WERI-Rb-1 (cell line): ENCODE results near the gene MTHFD2.

ENCODE experiments used
- DNase-seq: peaks from one replicate; pipeline ENCODE4 v3.0.0-alpha.2; 2020
- H3K27ac ChIP-seq: fragments of 250-450 bp; sonication (Bioruptor Pico); 2 replicates; pipeline ENCODE4 v1.5.1; 2020; ENCODE audit warnings: mild to moderate bottlenecking, moderate library complexity
- H3K27me3 ChIP-seq: fragments of 250-450 bp; sonication (Bioruptor Pico); 2 replicates; pipeline ENCODE4 v1.5.1; 2021; ENCODE audit warnings: mild to moderate bottlenecking, low read depth, moderate library complexity; ENCODE audit not compliant: insufficient read depth, severe bottlenecking
- H3K36me3 ChIP-seq: fragments of 250-450 bp; sonication (Bioruptor Pico); 2 replicates; pipeline ENCODE4 v1.5.1; 2020; ENCODE audit warnings: mild to moderate bottlenecking, moderate library complexity
- H3K4me3 ChIP-seq: 2 replicates; pipeline ENCODE4 v1.5.1; 2011; ENCODE audit warnings: low read depth, mild to moderate bottlenecking, control low read depth, low read length
- H3K9me3 ChIP-seq: fragments of 250-450 bp; sonication (Bioruptor Pico); 2 replicates; pipeline ENCODE4 v1.5.1; 2021; ENCODE audit warnings: mild to moderate bottlenecking, moderate library complexity; ENCODE audit not compliant: severe bottlenecking
- TF ChIP-seq, protein P1 (sequence below): IDR thresholded peaks from 2 replicates; pipeline ENCODE4 v1.5.1; 2011; ENCODE audit warnings: low read depth, mild to moderate bottlenecking, control low read depth, inconsistent platforms, low read length

MTHFD2 gene

DNA sequence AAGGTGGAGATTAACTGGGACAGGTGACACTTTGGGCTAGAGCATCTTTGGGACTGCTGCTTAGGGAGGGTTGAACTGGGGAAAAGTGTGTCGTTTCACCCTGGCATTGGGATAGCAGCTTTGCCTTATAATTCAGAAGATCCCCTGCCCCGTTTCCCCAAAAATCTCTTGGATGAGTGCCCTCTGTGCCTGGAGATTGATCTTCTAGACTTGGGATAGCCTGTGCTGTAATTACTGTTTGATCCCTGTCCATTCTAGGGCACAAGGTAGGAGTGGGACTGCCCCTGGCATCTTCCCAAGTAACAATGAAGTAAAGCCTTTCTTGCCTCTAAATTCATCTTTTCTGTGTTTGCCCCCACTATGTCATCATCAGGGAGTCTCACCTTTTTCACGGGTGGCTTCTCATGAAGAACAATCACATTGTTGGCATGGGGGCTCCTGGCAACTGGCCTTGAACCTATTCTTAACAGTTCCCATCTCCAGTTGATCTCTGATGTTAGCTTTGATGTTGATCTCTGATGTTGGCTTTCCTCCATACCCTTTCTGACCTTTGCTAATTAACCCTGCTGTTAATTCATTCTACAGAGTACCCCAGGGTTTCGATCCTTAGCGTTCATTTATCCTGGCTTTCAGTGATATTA lies 21.6 kb downstream of the MTHFD2 start:
- TF ChIP-seq, protein P1, sequence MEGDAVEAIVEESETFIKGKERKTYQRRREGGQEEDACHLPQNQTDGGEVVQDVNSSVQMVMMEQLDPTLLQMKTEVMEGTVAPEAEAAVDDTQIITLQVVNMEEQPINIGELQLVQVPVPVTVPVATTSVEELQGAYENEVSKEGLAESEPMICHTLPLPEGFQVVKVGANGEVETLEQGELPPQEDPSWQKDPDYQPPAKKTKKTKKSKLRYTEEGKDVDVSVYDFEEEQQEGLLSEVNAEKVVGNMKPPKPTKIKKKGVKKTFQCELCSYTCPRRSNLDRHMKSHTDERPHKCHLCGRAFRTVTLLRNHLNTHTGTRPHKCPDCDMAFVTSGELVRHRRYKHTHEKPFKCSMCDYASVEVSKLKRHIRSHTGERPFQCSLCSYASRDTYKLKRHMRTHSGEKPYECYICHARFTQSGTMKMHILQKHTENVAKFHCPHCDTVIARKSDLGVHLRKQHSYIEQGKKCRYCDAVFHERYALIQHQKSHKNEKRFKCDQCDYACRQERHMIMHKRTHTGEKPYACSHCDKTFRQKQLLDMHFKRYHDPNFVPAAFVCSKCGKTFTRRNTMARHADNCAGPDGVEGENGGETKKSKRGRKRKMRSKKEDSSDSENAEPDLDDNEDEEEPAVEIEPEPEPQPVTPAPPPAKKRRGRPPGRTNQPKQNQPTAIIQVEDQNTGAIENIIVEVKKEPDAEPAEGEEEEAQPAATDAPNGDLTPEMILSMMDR: no peak
- Histone ChIP-seq H3K9me3 (no peaks in the 10 kb centered on the region), H3K36me3 (peaks cover 43% of the 10 kb centered on the region), H3K27ac (no peak overlapping the region), H3K27me3 (no peaks in the 10 kb centered on the region), H3K4me3 (no peak overlapping the region)
- no peak for DNase-seq

DNA sequence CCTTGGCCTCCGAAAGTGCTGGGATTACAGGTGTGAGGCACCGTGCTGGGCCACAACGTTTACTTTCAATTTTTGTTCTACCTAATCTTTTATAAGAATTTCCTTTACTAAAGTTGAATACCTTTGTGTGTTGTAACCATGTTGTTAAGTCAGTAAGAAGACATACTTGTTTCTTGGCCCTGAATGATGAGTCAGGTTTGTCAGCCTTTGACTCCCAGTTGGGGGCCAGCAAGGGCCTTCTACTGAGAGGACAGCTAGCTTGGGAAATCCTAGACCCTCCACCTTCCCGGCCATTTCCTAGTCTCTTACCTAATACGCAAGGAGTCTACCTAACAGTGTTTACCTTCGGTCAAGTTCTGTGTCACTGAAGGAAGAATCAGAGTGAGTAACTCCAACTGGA lies 22.7 kb downstream of the MTHFD2 start:
- Histone ChIP-seq H3K9me3 (no peaks in the 10 kb centered on the region), H3K36me3 (peaks cover 34% of the 10 kb centered on the region), H3K4me3 (no peak overlapping the region), H3K27me3 (no peaks in the 10 kb centered on the region), H3K27ac (no peak overlapping the region)
- DNase-seq: no peak
- TF ChIP-seq, protein P1: no peak

DNA sequence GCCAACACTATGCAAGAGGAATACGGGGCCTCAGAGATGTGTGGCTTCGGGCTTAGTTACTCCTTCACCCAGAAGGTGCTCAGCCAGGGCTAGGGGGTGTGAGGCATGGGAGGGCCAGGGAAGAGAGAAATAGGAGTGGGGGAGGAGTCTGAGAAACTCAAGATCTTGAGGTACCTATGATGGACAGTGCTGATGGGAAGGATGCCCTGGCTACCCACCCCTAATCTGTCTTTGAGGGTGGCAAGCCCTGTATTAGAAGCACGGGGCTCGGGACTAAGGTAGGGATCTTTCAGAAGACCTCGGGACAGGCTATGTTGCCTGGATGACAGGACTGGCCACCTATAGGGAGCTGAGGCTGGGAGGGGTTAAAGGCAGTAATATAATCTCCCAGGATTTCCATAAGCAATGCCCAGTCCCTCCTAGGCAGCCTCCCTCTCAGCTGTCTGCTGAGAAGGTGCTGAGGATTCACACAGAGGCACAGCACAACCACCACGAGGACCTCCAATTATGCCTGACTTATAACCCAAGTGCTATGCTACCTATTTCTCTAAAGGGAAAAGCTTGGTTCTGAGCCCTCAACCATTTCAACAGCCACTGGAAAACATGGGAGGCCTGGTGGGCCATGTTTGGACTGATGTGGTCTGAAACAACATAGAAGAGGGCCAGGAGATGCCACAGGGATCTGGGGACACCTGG lies 23.3 kb downstream of the MTHFD2 start:
- TF ChIP-seq, protein P1: no peak
- H3K36me3 ChIP-seq: peaks cover 27% of the 10 kb centered on the region
- no peaks in the 10 kb centered on the region for H3K27me3 ChIP-seq
- DNase-seq: no peak
- no peaks in the 10 kb centered on the region for H3K9me3 ChIP-seq
- no peak overlapping the region for H3K27ac ChIP-seq
- no peak overlapping the region for H3K4me3 ChIP-seq

DNA sequence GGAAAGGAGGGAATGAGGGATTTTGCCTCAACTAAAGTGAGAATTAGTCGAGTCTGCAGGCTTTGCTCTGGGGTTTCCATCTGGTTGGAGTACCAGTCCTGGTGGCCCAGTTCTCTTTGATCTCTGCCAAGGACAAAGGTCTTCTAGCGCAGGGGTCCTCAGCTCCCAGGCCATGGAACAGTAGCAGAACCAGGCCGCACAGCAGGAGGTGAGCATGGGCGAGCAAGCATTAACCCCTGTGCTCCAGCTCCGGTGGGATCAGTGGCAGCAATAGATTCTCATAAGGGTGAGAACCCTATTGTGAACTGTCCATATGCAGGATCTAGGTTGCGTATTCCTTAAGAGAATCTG lies 23.9 kb downstream of the MTHFD2 start:
- TF ChIP-seq, protein P1: no peak
- H3K27me3 ChIP-seq: no peaks in the 10 kb centered on the region
- peaks cover 24% of the 10 kb centered on the region for H3K36me3 ChIP-seq
- no peak overlapping the region for H3K4me3 ChIP-seq
- no peak overlapping the region for H3K27ac ChIP-seq
- no peak for DNase-seq
- no peaks in the 10 kb centered on the region for H3K9me3 ChIP-seq

DNA sequence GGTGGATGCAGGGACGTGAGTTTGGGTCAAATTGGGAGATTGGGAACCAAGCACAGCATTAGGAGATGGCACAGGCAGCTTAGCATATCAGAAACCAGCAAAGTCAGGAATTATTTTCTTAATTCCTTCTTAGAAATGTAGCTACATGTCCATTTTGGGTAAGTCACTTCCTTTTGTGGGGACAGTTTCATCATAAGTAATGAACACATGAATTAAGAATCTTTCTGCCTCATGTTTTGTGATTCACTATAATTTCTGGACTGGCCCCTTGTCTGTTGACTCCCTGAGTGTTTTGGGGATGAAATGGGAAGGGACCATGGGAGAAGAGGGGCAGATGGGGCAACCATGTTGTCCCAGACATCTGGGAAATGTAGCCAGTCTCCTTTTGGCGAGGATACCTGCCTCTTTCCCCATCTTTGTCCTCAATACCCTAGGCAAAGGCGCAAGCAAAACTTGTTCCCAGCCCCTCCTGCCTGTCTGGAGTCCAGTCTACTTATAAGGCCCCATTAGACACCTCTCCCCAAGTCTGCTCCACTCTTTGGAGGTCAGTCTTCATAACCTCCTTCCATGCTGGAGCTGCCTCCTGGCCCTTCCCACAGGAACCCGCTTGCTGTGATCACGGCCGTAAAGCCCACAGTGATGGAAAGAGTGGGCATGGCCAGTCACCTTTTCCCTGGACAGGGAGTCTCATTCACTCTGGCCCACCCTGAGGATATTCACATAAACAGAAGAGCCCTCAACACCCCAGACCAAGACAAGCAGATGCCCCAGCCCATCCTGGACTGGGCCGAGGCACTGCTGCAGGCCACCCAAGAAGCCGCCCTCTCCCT lies 25.7 kb downstream of the MTHFD2 start:
- Histone ChIP-seq H3K36me3 (peaks cover 11% of the 10 kb centered on the region; the same call in 1 of the 2 replicates), H3K4me3 (no peak overlapping the region), H3K27ac (no peak overlapping the region), H3K27me3 (no peaks in the 10 kb centered on the region), H3K9me3 (no peaks in the 10 kb centered on the region)
- TF ChIP-seq, protein P1: no peak
- no peak for DNase-seq
